Mesendoderm (in vitro differentiated cells): Measurements from ENCODE around the gene ZEB2.

Experiments used
- DNase-seq: peaks from one replicate; pipeline ENCODE4 v3.0.0; 2013
- H2AK5ac ChIP-seq: 2 replicates; pipeline ENCODE4 v1.6.1; 2013; ENCODE audit warnings: low read length, inconsistent platforms
- H2BK120ac ChIP-seq: 2 replicates; pipeline ENCODE4 v1.6.1; 2013; ENCODE audit warnings: low read depth, mild to moderate bottlenecking, low read length, moderate library complexity, mixed read lengths
- H2BK15ac ChIP-seq: replicated peaks from 2 replicates; pipeline ENCODE4 v1.6.1; 2013; ENCODE audit warnings: low read depth, mild to moderate bottlenecking, moderate library complexity
- H2BK5ac ChIP-seq: 2 replicates; pipeline ENCODE4 v1.6.1; 2013; ENCODE audit warnings: low read length, inconsistent platforms
- H3K18ac ChIP-seq: 2 replicates; pipeline ENCODE4 v1.6.1; 2013; ENCODE audit warnings: mild to moderate bottlenecking, low read length, mixed read lengths
- H3K23ac ChIP-seq: one replicate; pipeline ENCODE4 v1.6.1; 2013; ENCODE audit warnings: low read length
- H3K27ac ChIP-seq: 2 replicates; pipeline ENCODE4 v1.5.1; 2013; ENCODE audit warnings: low read depth, mild to moderate bottlenecking, inconsistent platforms, low read length, moderate library complexity
- H3K27me3 ChIP-seq: 2 replicates; pipeline ENCODE4 v1.6.1; 2013; ENCODE audit warnings: low read length, control low read depth, mild to moderate bottlenecking, inconsistent platforms; ENCODE audit not compliant: insufficient read depth, poor library complexity
- H3K36me3 ChIP-seq: 2 replicates; pipeline ENCODE4 v1.6.1; 2013; ENCODE audit warnings: low read length, inconsistent platforms; ENCODE audit not compliant: control insufficient read depth, insufficient read depth
- H3K4ac ChIP-seq: one replicate; pipeline ENCODE4 v1.6.1; 2013; ENCODE audit warnings: low read depth, mild to moderate bottlenecking, low read length, moderate library complexity
- H3K4me1 ChIP-seq: 2 replicates; pipeline ENCODE4 v1.6.1; 2013; ENCODE audit warnings: low read depth, low read length, inconsistent platforms; ENCODE audit not compliant: control insufficient read depth
- H3K4me2 ChIP-seq: 2 replicates; pipeline ENCODE4 v1.6.1; 2013; ENCODE audit warnings: low read length
- H3K4me3 ChIP-seq: 2 replicates; pipeline ENCODE4 v1.5.1; 2013; ENCODE audit warnings: mild to moderate bottlenecking, low read length
- H3K56ac ChIP-seq: one replicate; pipeline ENCODE4 v1.6.1; 2013; ENCODE audit warnings: low read length
- H3K79me1 ChIP-seq: 2 replicates; pipeline ENCODE4 v1.6.1; 2013; ENCODE audit warnings: low read length, inconsistent platforms
- H3K79me2 ChIP-seq: 2 replicates; pipeline ENCODE4 v1.6.1; 2013; ENCODE audit warnings: mild to moderate bottlenecking, low read length; ENCODE audit not compliant: control insufficient read depth, insufficient read depth
- H3K9ac ChIP-seq: 2 replicates; pipeline ENCODE4 v1.6.1; 2013; ENCODE audit warnings: low read length, inconsistent platforms
- H4K5ac ChIP-seq: one replicate; pipeline ENCODE4 v1.6.1; 2013; ENCODE audit warnings: low read length
- H4K8ac ChIP-seq: one replicate; pipeline ENCODE4 v1.6.1; 2013; ENCODE audit warnings: low read depth, mild to moderate bottlenecking, control low read depth, low read length, moderate library complexity
- WGBS: extraction: QIAGEN DNeasy Blood & Tissue Kit; methylation state at CpG from one replicate; pipeline ENCODE4 v1.1.7; 2013; ENCODE audit warnings: low lambda C conversion rate, missing lambda C conversion rate; ENCODE audit not compliant: insufficient coverage; ENCODE audit errors: extremely low coverage; 5-methylcytosine and 5-hydroxymethylcytosine counted together

The ZEB2 gene

DNA sequence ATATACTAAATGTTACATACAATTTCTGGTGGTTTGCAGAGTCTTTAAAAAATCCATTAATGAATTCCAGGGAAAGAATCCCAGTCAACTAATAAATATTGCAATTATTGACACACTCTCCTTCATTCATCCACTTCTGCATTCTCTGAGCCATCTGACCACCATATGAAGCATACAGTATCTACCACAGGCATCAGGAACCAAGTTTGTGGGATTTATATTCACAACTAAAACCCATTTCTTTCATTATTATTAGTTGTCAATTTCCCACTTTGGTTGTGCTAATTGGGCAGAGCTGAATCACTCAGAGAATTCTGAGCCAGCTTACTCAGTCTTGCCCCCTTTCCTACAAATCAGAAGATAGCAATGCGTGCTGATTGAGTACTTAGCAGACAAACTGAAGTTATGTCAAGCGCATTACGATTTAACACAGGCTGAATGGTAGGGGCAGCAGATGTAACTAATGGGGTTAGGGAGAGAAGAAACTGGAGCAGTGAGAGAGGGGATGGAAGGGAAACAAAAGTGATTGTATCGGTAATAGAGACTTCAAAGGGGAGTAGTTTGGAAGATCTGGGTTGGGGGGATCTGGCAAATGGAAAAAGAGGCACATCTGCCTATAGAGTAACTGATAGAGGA, 52.3 kb downstream of the ZEB2 start:
- H3K4ac ChIP-seq, result no peak overlapping the region
- no CpG with 5 or more reads among the region's 4 CpGs for WGBS
- H4K5ac ChIP-seq, result no peak overlapping the region
- H3K36me3 ChIP-seq, result no peaks in the 10 kb centered on the region
- H3K9ac ChIP-seq, result no peak overlapping the region
- no peaks in the 10 kb centered on the region for H3K79me1 ChIP-seq
- H3K18ac ChIP-seq, result no peak overlapping the region
- no peaks in the 10 kb centered on the region for H3K27me3 ChIP-seq
- no peak overlapping the region for H2BK15ac ChIP-seq
- H3K56ac ChIP-seq, result peak overlapping the region; percentile 4
- DNase-seq, result no peak
- no peak overlapping the region for H3K4me2 ChIP-seq
- no peak overlapping the region for H4K8ac ChIP-seq
- no peak overlapping the region for H3K27ac ChIP-seq
- no peak overlapping the region for H3K4me3 ChIP-seq
- no peak overlapping the region for H2BK5ac ChIP-seq
- H3K23ac ChIP-seq, result no peak overlapping the region
- peaks cover 7% of the 10 kb centered on the region for H3K4me1 ChIP-seq
- no peaks in the 10 kb centered on the region for H3K79me2 ChIP-seq
- H2BK120ac ChIP-seq, result no peak overlapping the region
- no peak overlapping the region for H2AK5ac ChIP-seq

- Histone ChIP-seq H3K23ac (no peak overlapping the region), H3K4me3 (no peak overlapping the region), H3K79me1 (no peaks in the 10 kb centered on the region), H2BK5ac (no peak overlapping the region), H3K36me3 (no peaks in the 10 kb centered on the region), H2BK120ac (no peak overlapping the region), H3K56ac (no peak overlapping the region), H3K79me2 (no peaks in the 10 kb centered on the region), H2AK5ac (no peak overlapping the region), H3K27me3 (no peaks in the 10 kb centered on the region), H4K8ac (no peak overlapping the region), H4K5ac (no peak overlapping the region), H3K4ac (no peak overlapping the region), H3K27ac (no peak overlapping the region), H2BK15ac (no peak overlapping the region), H3K18ac (no peak overlapping the region), H3K9ac (no peak overlapping the region), H3K4me2 (no peak overlapping the region), H3K4me1 (peaks cover 7% of the 10 kb centered on the region)
- DNase-seq, result no peak
- WGBS, result no CpG with 5 or more reads among the region's 10 CpGs
These were observed 53.3 kb downstream of the ZEB2 start for GRCh38 chr2:144466637-144467036.

DNA sequence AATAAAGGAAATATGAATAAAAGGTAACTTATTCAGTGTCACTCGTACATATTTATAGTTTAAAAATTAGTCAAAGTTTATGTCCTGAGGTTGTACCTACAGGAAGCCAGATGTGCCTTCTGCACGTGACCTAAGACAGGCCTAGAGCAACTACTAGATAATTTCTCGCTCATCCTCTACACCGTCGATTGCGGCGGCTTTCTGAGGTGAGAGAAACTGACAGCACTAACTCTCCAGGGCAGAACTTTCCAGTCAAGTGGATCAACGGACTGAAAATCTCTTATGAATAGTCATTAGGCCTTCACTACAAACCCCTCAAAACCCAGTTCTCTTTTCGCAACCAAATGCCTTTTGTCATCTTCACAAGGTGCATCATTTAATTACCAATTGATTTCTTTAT, 54.2 kb downstream of the ZEB2 start:
- no peak overlapping the region for H2BK120ac ChIP-seq

GRCh38 chr2:144464730-144465129, 55.2 kb downstream of the ZEB2 start:
- no peak overlapping the region for H3K4me3 ChIP-seq
- no peaks in the 10 kb centered on the region for H3K79me2 ChIP-seq
- peaks cover 8% of the 10 kb centered on the region for H3K4me1 ChIP-seq
- no peaks in the 10 kb centered on the region for H3K79me1 ChIP-seq
- WGBS, result no CpG with 5 or more reads among the region's 5 CpGs
- H2BK15ac ChIP-seq, result no peak overlapping the region
- no peak overlapping the region for H3K23ac ChIP-seq
- H2BK5ac ChIP-seq, result no peak overlapping the region
- no peak overlapping the region for H3K4me2 ChIP-seq
- H3K4ac ChIP-seq, result no peak overlapping the region
- H4K5ac ChIP-seq, result no peak overlapping the region
- no peak overlapping the region for H3K18ac ChIP-seq
- H4K8ac ChIP-seq, result no peak overlapping the region
- no peak overlapping the region for H2BK120ac ChIP-seq
- no peak overlapping the region for H2AK5ac ChIP-seq
- H3K56ac ChIP-seq, result no peak overlapping the region
- no peaks in the 10 kb centered on the region for H3K36me3 ChIP-seq
- no peaks in the 10 kb centered on the region for H3K27me3 ChIP-seq
- no peak overlapping the region for H3K27ac ChIP-seq
- no peak overlapping the region for H3K9ac ChIP-seq
- DNase-seq, result no peak

More for the DNA sequence above, 54.2 kb downstream of the ZEB2 start:
- no peaks in the 10 kb centered on the region for H3K27me3 ChIP-seq
- no peak overlapping the region for H2BK5ac ChIP-seq
- no peak overlapping the region for H3K9ac ChIP-seq
- no peak overlapping the region for H3K23ac ChIP-seq
- no peak overlapping the region for H2AK5ac ChIP-seq
- no peak overlapping the region for H3K27ac ChIP-seq
- no peak overlapping the region for H4K8ac ChIP-seq
- no peaks in the 10 kb centered on the region for H3K79me1 ChIP-seq
- DNase-seq, result no peak
- no peak overlapping the region for H3K4me3 ChIP-seq
- no peak overlapping the region for H2BK15ac ChIP-seq
- H3K18ac ChIP-seq, result no peak overlapping the region
- peaks cover 5% of the 10 kb centered on the region for H3K4me1 ChIP-seq
- no peak overlapping the region for H3K4me2 ChIP-seq
- no CpG with 5 or more reads among the region's 9 CpGs for WGBS
- H3K4ac ChIP-seq, result no peak overlapping the region
- no peaks in the 10 kb centered on the region for H3K36me3 ChIP-seq
- no peaks in the 10 kb centered on the region for H3K79me2 ChIP-seq
- H4K5ac ChIP-seq, result no peak overlapping the region
- no peak overlapping the region for H3K56ac ChIP-seq

- Histone ChIP-seq H3K79me2 (no peaks in the 10 kb centered on the region), H3K9ac (no peak overlapping the region), H2BK15ac (no peak overlapping the region), H3K27me3 (no peaks in the 10 kb centered on the region), H3K56ac (no peak overlapping the region), H3K36me3 (no peaks in the 10 kb centered on the region), H3K23ac (no peak overlapping the region), H2BK5ac (no peak overlapping the region), H2AK5ac (no peak overlapping the region), H2BK120ac (no peak overlapping the region), H4K5ac (no peak overlapping the region), H4K8ac (no peak overlapping the region), H3K4me1 (peaks cover 8% of the 10 kb centered on the region), H3K27ac (no peak overlapping the region), H3K79me1 (no peaks in the 10 kb centered on the region), H3K18ac (no peak overlapping the region), H3K4ac (no peak overlapping the region), H3K4me3 (no peak overlapping the region), H3K4me2 (no peak overlapping the region)
- DNase-seq, result no peak
- WGBS, result no CpG with 5 or more reads among the region's 5 CpGs
These were observed 56.7 kb downstream of the ZEB2 start for GRCh38 chr2:144463266-144463665.

DNA sequence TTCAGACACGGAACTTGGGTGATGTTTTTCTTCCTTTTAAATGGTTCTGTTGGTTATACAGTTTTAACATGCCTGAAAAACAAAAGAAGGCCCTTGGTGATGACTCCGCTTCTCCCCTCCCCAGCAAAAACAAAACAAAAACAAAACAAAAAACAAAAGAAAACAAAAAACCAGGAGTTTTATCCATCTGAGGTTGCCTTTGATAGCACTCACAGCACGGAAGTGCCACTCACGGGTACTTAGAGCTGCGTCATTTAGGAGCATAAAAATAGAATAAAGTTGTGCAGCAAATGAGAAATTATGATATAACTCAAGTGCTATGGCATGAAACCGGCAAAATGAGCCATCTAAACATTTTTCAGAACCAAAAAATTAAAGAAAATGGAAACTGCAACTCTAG, 57.7 kb downstream of the ZEB2 start:
- H3K4me3 ChIP-seq, result no peak overlapping the region
- no peaks in the 10 kb centered on the region for H3K27me3 ChIP-seq
- H3K27ac ChIP-seq, result no peak overlapping the region
- H2BK5ac ChIP-seq, result no peak overlapping the region
- H3K9ac ChIP-seq, result no peak overlapping the region
- no peak overlapping the region for H3K23ac ChIP-seq
- peaks cover 2% of the 10 kb centered on the region for H3K4me1 ChIP-seq
- H3K56ac ChIP-seq, result no peak overlapping the region
- no peaks in the 10 kb centered on the region for H3K36me3 ChIP-seq
- H3K4ac ChIP-seq, result no peak overlapping the region
- H4K5ac ChIP-seq, result no peak overlapping the region
- peak overlapping the region; percentile 18 for H3K18ac ChIP-seq
- H2BK120ac ChIP-seq, result no peak overlapping the region
- no peak overlapping the region for H4K8ac ChIP-seq
- no CpG with 5 or more reads among the region's 6 CpGs for WGBS
- H2BK15ac ChIP-seq, result no peak overlapping the region
- H2AK5ac ChIP-seq, result no peak overlapping the region
- no peak for DNase-seq
- no peaks in the 10 kb centered on the region for H3K79me2 ChIP-seq
- H3K79me1 ChIP-seq, result no peaks in the 10 kb centered on the region
- no peak overlapping the region for H3K4me2 ChIP-seq
